ENCODE measurements around the gene FADS3. TPM values are rescaled to one million over a fixed set of nuclear protein-coding genes. Genes with fewer than 3 reads are reported as not detected.

Gene FADS3
- total RNA-seq, 4 donors from 2014 or later, result 10.9 to 27.8 (median 18.3) TPM

- TF ChIP-seq POLR2A (IDR thresholded peaks at IDR 0.05), result no peak
- TF ChIP-seq, protein P1, sequence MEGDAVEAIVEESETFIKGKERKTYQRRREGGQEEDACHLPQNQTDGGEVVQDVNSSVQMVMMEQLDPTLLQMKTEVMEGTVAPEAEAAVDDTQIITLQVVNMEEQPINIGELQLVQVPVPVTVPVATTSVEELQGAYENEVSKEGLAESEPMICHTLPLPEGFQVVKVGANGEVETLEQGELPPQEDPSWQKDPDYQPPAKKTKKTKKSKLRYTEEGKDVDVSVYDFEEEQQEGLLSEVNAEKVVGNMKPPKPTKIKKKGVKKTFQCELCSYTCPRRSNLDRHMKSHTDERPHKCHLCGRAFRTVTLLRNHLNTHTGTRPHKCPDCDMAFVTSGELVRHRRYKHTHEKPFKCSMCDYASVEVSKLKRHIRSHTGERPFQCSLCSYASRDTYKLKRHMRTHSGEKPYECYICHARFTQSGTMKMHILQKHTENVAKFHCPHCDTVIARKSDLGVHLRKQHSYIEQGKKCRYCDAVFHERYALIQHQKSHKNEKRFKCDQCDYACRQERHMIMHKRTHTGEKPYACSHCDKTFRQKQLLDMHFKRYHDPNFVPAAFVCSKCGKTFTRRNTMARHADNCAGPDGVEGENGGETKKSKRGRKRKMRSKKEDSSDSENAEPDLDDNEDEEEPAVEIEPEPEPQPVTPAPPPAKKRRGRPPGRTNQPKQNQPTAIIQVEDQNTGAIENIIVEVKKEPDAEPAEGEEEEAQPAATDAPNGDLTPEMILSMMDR (IDR thresholded peaks at IDR 0.05), result no peak
- intact Hi-C loops (cut with DNase I; ENCODE audit: low total_unique reads), result no loop called here
- H3K4me3 ChIP-seq (ENCODE audit: low read depth, poor library complexity, severe bottlenecking), result no peak overlapping the region
- 53 to 64% methylated on average over 8 of the region's 8 CpGs for WGBS, 2 donors
- DNase-seq (ENCODE audit: low spot score in 2 of 2), result no peak
Observed at GRCh38 chr11:61830237-61831105, 60.9 kb downstream of the FADS3 start.

DNA sequence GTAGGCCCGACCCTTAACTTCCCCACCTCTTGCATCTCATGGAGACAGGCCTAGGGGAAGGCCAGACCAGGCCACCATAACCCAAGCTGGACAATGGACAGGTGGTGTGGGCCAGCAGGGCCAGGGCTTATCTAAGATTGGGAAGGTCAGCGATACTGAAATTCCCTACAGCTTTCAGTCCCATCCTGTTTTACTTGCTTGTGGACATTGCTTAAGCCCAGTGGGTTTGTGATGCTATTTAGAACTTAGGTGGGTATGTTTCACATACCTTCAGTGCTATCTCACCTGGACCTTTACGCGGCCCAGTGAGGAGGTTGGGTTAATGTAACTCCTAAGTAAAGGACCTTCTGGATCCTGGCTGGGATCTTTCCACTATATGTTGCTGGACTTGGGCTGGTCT is 61.5 kb downstream of the FADS3 start:
- intact Hi-C loops (cut with DNase I; ENCODE audit: low total_unique reads), result no loop called here
- 76 to 87% methylated on average over 4 of the region's 4 CpGs for WGBS, 2 donors

DNA sequence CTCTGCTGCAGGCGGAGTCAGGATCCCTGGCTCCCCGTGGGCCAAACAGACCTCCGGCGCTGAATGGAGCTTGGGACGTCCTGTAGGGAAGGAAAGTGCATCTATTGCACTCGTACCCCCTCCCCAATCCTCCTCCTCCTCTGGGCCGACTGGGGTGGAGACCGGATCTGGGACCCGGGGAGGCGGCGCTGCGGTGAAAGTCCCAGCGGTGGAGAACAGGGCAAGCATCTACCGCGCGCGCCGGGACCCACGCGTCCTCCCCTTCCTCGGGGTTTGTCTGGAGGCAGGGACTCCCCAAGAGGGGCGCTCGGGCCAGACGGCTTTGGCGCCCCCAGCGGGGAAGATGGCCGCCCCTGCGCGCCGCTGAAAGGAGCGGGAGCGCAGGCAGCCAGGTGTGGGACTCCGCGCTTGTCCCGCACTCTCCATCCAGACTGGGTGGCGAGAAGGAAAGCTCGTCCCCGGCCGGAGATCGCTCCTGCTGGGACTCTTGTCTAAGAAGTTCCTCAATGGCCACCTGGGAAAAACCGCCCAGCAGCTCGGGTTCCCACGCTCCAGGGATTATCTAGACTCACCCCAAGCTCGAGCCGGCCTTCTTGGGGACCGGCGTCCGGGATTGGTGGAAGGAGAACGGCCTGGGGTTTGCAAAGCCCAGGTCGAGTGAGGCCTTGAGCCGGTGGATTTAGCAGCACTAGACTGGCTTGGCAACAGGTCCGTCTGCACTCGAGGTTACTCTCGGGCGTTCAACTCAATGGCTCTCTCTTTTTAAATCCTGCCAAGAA is 62.5 kb downstream of the FADS3 start:
- H3K4me3 ChIP-seq (ENCODE audit: low read depth, poor library complexity, severe bottlenecking), result peak overlapping the region; percentile 33
- TF ChIP-seq, protein P1 (IDR thresholded peaks at IDR 0.05), result no peak
- TF ChIP-seq POLR2A (IDR thresholded peaks at IDR 0.05), result no peak
- 8 to 11% methylated on average over 38 to 48 of the region's 55 CpGs for WGBS, 2 donors
- intact Hi-C loops (cut with DNase I; ENCODE audit: low total_unique reads), result no loop called here
- no peak for DNase-seq (ENCODE audit: low spot score in 2 of 2)

More for the DNA sequence above, 61.5 kb downstream of the FADS3 start:
- no peak for DNase-seq (ENCODE audit: low spot score in 2 of 2)
- TF ChIP-seq POLR2A (IDR thresholded peaks at IDR 0.05), result no peak
- TF ChIP-seq, protein P1 (IDR thresholded peaks at IDR 0.05), result no peak
- no peak overlapping the region for H3K4me3 ChIP-seq (ENCODE audit: low read depth, poor library complexity, severe bottlenecking)

GRCh38 chr11:61828379-61828628 is 63.0 kb downstream of the FADS3 start:
- 0% methylated on average over 12 to 16 of the region's 16 CpGs for WGBS, 2 donors
- DNase-seq (ENCODE audit: low spot score in 2 of 2), result no peak
- TF ChIP-seq POLR2A (IDR thresholded peaks at IDR 0.05), result no peak
- TF ChIP-seq, protein P1 (IDR thresholded peaks at IDR 0.05), result no peak
- intact Hi-C loops (cut with DNase I; ENCODE audit: low total_unique reads), result no loop called here
- H3K4me3 ChIP-seq (ENCODE audit: low read depth, poor library complexity, severe bottlenecking), result peak overlapping the region; percentile 33

DNA sequence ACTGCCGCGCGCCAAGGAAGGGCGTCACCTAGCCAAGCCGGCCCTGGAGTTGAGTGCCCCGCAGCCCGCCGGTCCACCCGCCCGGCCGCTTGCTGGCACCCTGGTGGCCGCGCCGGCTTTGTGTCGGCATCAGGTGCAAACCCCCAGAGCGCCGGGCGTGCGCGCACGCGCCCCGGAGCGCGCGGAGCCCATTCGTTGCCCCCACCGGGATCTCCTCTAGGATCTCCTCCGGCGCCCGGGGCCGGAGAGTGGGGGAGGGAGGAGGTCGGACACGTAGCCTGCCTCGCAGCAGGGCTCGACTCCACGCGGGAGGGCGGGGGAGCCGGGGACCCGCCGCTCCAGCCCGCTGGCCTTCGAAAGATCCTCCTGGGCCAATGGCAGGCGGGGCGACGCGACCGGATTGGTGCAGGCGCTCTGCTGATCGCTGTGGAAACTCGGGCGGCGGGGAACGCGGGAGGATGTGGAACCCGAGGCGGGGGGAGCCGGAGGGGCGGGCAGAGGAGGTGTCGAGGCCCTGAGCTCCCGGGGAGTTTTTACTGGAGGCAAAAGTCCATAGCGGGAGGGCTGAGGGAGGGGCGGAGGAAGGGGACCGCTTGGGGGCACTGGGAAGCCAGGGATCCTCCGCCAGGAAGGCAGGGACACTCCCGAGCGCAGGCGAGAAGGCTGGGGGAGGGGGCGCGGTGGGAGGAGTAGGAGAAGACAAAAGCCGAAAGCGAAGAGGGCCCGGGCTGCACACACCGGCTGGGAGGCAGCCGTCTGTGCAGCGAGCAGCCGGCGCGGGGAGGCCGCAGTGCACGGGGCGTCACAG is 63.6 kb downstream of the FADS3 start, which contains the start of gene FADS2:
Gene FADS2 (plus strand): TSS at position 730 of the 808 bp plus-strand sequence. CDS start 91 bp downstream, outside the sequence.
- DNase-seq (ENCODE audit: low spot score in 2 of 2), result peak; percentile 76 to 93
- peak within 1 kb of the TSS; percentile 33 for H3K4me3 ChIP-seq (ENCODE audit: low read depth, poor library complexity, severe bottlenecking)
- 0 to 1% methylated on average over 65 to 74 of the region's 83 CpGs for WGBS, 2 donors
- TF ChIP-seq, protein P1 (IDR thresholded peaks at IDR 0.05), result no peak
- no peak for TF ChIP-seq POLR2A (IDR thresholded peaks at IDR 0.05)
- intact Hi-C loops (cut with DNase I; ENCODE audit: low total_unique reads), result no loop called here
